Lower lobe of right lung (tissue), 2 donors: ENCODE results near the gene ZNF740. TPM values are rescaled to one million over a fixed set of nuclear protein-coding genes. Genes with fewer than 3 reads are reported as not detected.

Source experiments
- ATAC-seq, 2 donors: fragments of 200-7000 bp; cut with Tn5 transposase; one replicate each; pipeline ENCODE4 v1.9.1; 2020 to 2022; ENCODE audit warnings: mild to moderate bottlenecking in 2 of 2, moderate library complexity in 2 of 2
- DNase-seq: peaks from one replicate; pipeline ENCODE4 v3.0.0-alpha.2; 2020
- H3K27ac ChIP-seq: fragments of 200-600 bp; one replicate; pipeline ENCODE4 v1.8.0; 2022
- H3K27me3 ChIP-seq: fragments of 200-600 bp; one replicate; pipeline ENCODE4 v1.8.0; 2022; ENCODE audit warnings: low read depth
- H3K36me3 ChIP-seq: fragments of 200-600 bp; one replicate; pipeline ENCODE4 v1.8.0; 2022; ENCODE audit warnings: mild to moderate bottlenecking
- H3K4me1 ChIP-seq: fragments of 200-600 bp; one replicate; pipeline ENCODE4 v1.8.0; 2022
- H3K4me3 ChIP-seq: fragments of 200-600 bp; one replicate; pipeline ENCODE4 v1.8.0; 2022; ENCODE audit warnings: mild to moderate bottlenecking
- H3K9me3 ChIP-seq: fragments of 200-600 bp; one replicate; pipeline ENCODE4 v1.8.0; 2022
- CTCF ChIP-seq: fragments of 200-600 bp; IDR thresholded peaks from one replicate; pipeline ENCODE4 v1.8.0; 2022; ENCODE audit warnings: antibody characterized with exemption, mild to moderate bottlenecking
- intact Hi-C: fragments of 100-400 bp; cut with DNase I; formaldehyde crosslinking; loops from one replicate; pipeline ENCODE4 v1.11.0; 2022
- total RNA-seq: library from RNA; stranded (reverse); fragmentation: NEBNext Ultra II Directional; extraction: Animal tissue kit (Norgen Biotek cat#: 25700); gene quantifications from one replicate; pipeline ENCODE4 v1.2.1, GENCODE V29; 2021
- donor health status: DM: no; HTN: yes; CAD: no; lungs with severe emphysema.

Gene ZNF740
- total RNA-seq, 1 donor from 2014 or later, result 49.5 TPM

GRCh38 chr12:53193040-53193439, 12.5 kb downstream of the ZNF740 start:
- peaks cover 11% of the 10 kb centered on the region for H3K4me1 ChIP-seq
- TF ChIP-seq CTCF, result no peak
- no peaks in the 10 kb centered on the region for H3K9me3 ChIP-seq
- H3K27ac ChIP-seq, result no peak overlapping the region
- no peaks in the 10 kb centered on the region for H3K27me3 ChIP-seq
- peaks cover 18% of the 10 kb centered on the region for H3K36me3 ChIP-seq
- H3K4me3 ChIP-seq, result no peak overlapping the region
- DNase-seq, result no peak
- intact Hi-C loops, result no loop called here
- ATAC-seq, result no peak

- Histone ChIP-seq H3K4me3 (no peak overlapping the region), H3K27ac (no peak overlapping the region), H3K36me3 (peaks cover 8% of the 10 kb centered on the region), H3K9me3 (no peaks in the 10 kb centered on the region), H3K27me3 (no peaks in the 10 kb centered on the region), H3K4me1 (peaks cover 14% of the 10 kb centered on the region)
- ATAC-seq (no peak), DNase-seq (no peak)
- TF ChIP-seq CTCF, result no peak
- intact Hi-C loops, result no loop called here
Measured at GRCh38 chr12:53193985-53194716, 13.6 kb downstream of the ZNF740 start.

GRCh38 chr12:53194973-53195372, 14.5 kb downstream of the ZNF740 start:
- peaks cover 14% of the 10 kb centered on the region for H3K4me1 ChIP-seq
- no peaks in the 10 kb centered on the region for H3K27me3 ChIP-seq
- peaks cover 8% of the 10 kb centered on the region for H3K36me3 ChIP-seq
- TF ChIP-seq CTCF, result no peak
- intact Hi-C loops, result no loop called here
- H3K9me3 ChIP-seq, result no peaks in the 10 kb centered on the region
- no peak for ATAC-seq
- H3K27ac ChIP-seq, result no peak overlapping the region
- DNase-seq, result no peak
- no peak overlapping the region for H3K4me3 ChIP-seq

- no peak for TF ChIP-seq CTCF
- peaks cover 7% of the 10 kb centered on the region for H3K36me3 ChIP-seq
- H3K27me3 ChIP-seq, result no peaks in the 10 kb centered on the region
- H3K4me1 ChIP-seq, result peaks cover 19% of the 10 kb centered on the region
- H3K27ac ChIP-seq, result no peak overlapping the region
- no peaks in the 10 kb centered on the region for H3K9me3 ChIP-seq
- no peak overlapping the region for H3K4me3 ChIP-seq
- ATAC-seq (peak; percentile 23 to 40), DNase-seq (no peak)
- intact Hi-C loops, result no loop called here
Measured at GRCh38 chr12:53195516-53196420, 15.2 kb downstream of the ZNF740 start.

- H3K27ac ChIP-seq, result no peak overlapping the region
- no peaks in the 10 kb centered on the region for H3K9me3 ChIP-seq
- no peaks in the 10 kb centered on the region for H3K27me3 ChIP-seq
- H3K36me3 ChIP-seq, result peaks cover under 1% of the 10 kb centered on the region
- TF ChIP-seq CTCF, result no peak
- intact Hi-C loops, result no loop called here
- ATAC-seq (no peak), DNase-seq (no peak)
- H3K4me3 ChIP-seq, result no peak overlapping the region
- H3K4me1 ChIP-seq, result peaks cover 19% of the 10 kb centered on the region
Measured at GRCh38 chr12:53196486-53196885, 16.0 kb downstream of the ZNF740 start.
